Keratinocyte (primary cell): Measurements from ENCODE around the gene DOCK7. TPM values are rescaled to one million over a fixed set of nuclear protein-coding genes. Genes with fewer than 3 reads are reported as not detected.
"Not testable (repeated sequence)": the region's sequence is repeated elsewhere in the genome, so short reads cannot be mapped to it uniquely, and the experiment has no call there.

Experiments
- DNase-seq: peaks from one replicate; pipeline ENCODE4 v3.0.0-alpha.2; 2011; ENCODE audit warnings: low read depth, missing footprints, low spot score
- FAIRE-seq: peaks from 2 replicates; lab custom pipeline; 2011; peaks lifted over from hg19 to GRCh38; lab: Jason Lieb, UNC
- H2AFZ ChIP-seq: 2 replicates; pipeline ENCODE4 v1.6.0; 2012; ENCODE audit warnings: low read length, control low read depth, inconsistent platforms; ENCODE audit not compliant: control insufficient read depth
- H3K27ac ChIP-seq: 2 replicates; pipeline ENCODE4 v1.5.1; 2011; ENCODE audit warnings: low read length; ENCODE audit not compliant: control insufficient read depth, insufficient read depth
- H3K27me3 ChIP-seq: 3 replicates; pipeline ENCODE4 v1.6.0; 2011; ENCODE audit warnings: low read length; ENCODE audit not compliant: control insufficient read depth, insufficient read depth; ENCODE audit errors: extremely low read depth
- H3K36me3 ChIP-seq, 2 experiments: 2 replicates in 1 of 2; 3 replicates in 1 of 2; pipeline ENCODE4 v1.5.1; 2011; ENCODE audit warnings: low read length in 2 of 2, mild to moderate bottlenecking in 1 of 2; ENCODE audit not compliant: control insufficient read depth in 2 of 2, insufficient read depth in 2 of 2; ENCODE audit errors: extremely low read depth in 1 of 2
- H3K4me1 ChIP-seq: 3 replicates; pipeline ENCODE4 v1.5.1; 2011; ENCODE audit warnings: low read length; ENCODE audit not compliant: control insufficient read depth, insufficient read depth; ENCODE audit errors: extremely low read depth
- H3K4me2 ChIP-seq: 3 replicates; pipeline ENCODE4 v1.6.0; 2011; ENCODE audit warnings: low read depth, low read length; ENCODE audit not compliant: control insufficient read depth, insufficient read depth; ENCODE audit errors: extremely low read depth
- H3K4me3 ChIP-seq, 3 experiments: fragments of 200-600 bp in 1 of 3; sonication (generic) in 1 of 3; 2 replicates in 2 of 3; 3 replicates in 1 of 3; pipeline ENCODE4 v1.5.1; 2011 to 2016; ENCODE audit warnings: low read length in 3 of 3, mild to moderate bottlenecking in 3 of 3, control low read depth in 2 of 3, inconsistent platforms in 1 of 3, low read depth in 1 of 3, mixed read lengths in 1 of 3, mixed run types in 1 of 3, moderate library complexity in 1 of 3; ENCODE audit not compliant: control insufficient read depth in 2 of 3, insufficient read depth in 2 of 3; ENCODE audit errors: extremely low read depth in 1 of 3
- H3K79me2 ChIP-seq: 2 replicates; pipeline ENCODE4 v1.6.0; 2012; ENCODE audit warnings: low read length; ENCODE audit not compliant: control insufficient read depth, insufficient read depth
- H3K9ac ChIP-seq: 3 replicates; pipeline ENCODE4 v1.6.0; 2011; ENCODE audit warnings: low read length; ENCODE audit not compliant: control insufficient read depth, insufficient read depth; ENCODE audit errors: extremely low read depth
- H3K9me1 ChIP-seq: 3 replicates; pipeline ENCODE4 v1.6.0; 2011; ENCODE audit warnings: low read length; ENCODE audit not compliant: control insufficient read depth, insufficient read depth; ENCODE audit errors: extremely low read depth
- H3K9me3 ChIP-seq: 2 replicates; pipeline ENCODE4 v1.5.1; 2012; ENCODE audit warnings: low read depth, low read length; ENCODE audit not compliant: control insufficient read depth
- H4K20me1 ChIP-seq: 3 replicates; pipeline ENCODE4 v1.6.0; 2011; ENCODE audit warnings: low read length; ENCODE audit not compliant: control insufficient read depth, insufficient read depth; ENCODE audit errors: extremely low read depth
- EZH2 ChIP-seq: IDR thresholded peaks from one replicate; pipeline ENCODE4 v1.6.1; 2012; ENCODE audit warnings: inconsistent platforms, mild to moderate bottlenecking, low read length, moderate library complexity
- dilution Hi-C: fragments of 300-500 bp; cut with MboI; formaldehyde crosslinking; loops from one replicate; pipeline ENCODE4 v1.7.0; 2020; ENCODE audit warnings: low sequenced_read_pairs; ENCODE audit not compliant: extremely low pct_ligation_motif_present
- polyA plus RNA-seq, 5 experiments: library from polyadenylated mRNA; depleted of rRNA in 3 of 5; stranded (reverse) in 3 of 5; stranded (forward) in 1 of 5; unstranded in 1 of 5; fragments of >200 nt; gene quantifications; 1 replicate in 1 of 5; 2 replicates in 3 of 5; 3 replicates in 1 of 5; pipeline versions ENCODE4 v1.2.1 to v1.2.3, GENCODE V29; 2011 to 2012; ENCODE audit warnings: missing spikeins in 2 of 5, low read depth in 1 of 5, low replicate concordance in 1 of 5
- TF ChIP-seq, protein P1 (sequence below), 3 experiments: IDR thresholded peaks in 1 of 3; conservative IDR thresholded peaks in 1 of 3; optimal IDR thresholded peaks in 1 of 3; 2 replicates in 2 of 3; 3 replicates in 1 of 3; pipeline versions ENCODE3 to v1.5.1; 2011; ENCODE audit warnings: low read length in 3 of 3, mild to moderate bottlenecking in 3 of 3, moderate library complexity in 2 of 3, control low read depth in 1 of 3, inconsistent platforms in 1 of 3; ENCODE audit not compliant: insufficient read depth in 2 of 3; ENCODE audit errors: extremely low read depth in 1 of 3

Gene DOCK7
- polyA plus RNA-seq, 1 donor (not counting 4 experiments of a cell fraction or from before 2014, with no cell fraction given): 66.9 TPM

DNA sequence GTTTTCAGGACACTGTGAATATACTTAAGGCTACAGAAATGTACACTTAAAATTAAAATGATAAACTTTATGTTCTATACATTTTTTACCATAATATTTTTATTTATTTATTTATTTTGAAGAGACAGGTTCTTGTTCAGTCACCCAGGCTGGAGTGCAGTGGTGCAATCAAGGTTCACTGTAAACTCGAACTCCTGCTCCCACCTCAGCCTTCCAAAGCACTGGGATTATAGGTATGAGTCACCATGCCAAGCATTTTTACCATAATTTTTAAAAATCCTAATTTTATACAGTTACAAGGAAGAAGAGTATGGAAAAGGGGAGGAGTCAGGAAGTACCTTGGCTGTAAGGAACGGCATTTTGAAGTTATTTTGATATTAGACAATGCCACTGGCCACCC lies 114.5 kb downstream of the DOCK7 start:
- dilution Hi-C loops: no loop called here
- Histone ChIP-seq H3K4me2 (no peak overlapping the region), H3K79me2 (no peaks in the 10 kb centered on the region), H3K9me1 (no peaks in the 10 kb centered on the region), H3K4me3 (no peak overlapping the region), H3K4me1 (no peaks in the 10 kb centered on the region), H3K9me3 (no peaks in the 10 kb centered on the region), H3K27ac (no peak overlapping the region), H3K36me3 (peaks cover 0 to 2% of the 10 kb centered on the region in 2 experiments), H2AFZ (no peak overlapping the region), H3K27me3 (no peaks in the 10 kb centered on the region), H4K20me1 (no peaks in the 10 kb centered on the region), H3K9ac (no peak overlapping the region)
- DNase-seq (no peak), FAIRE-seq (no peak)
- TF ChIP-seq, protein P1, sequence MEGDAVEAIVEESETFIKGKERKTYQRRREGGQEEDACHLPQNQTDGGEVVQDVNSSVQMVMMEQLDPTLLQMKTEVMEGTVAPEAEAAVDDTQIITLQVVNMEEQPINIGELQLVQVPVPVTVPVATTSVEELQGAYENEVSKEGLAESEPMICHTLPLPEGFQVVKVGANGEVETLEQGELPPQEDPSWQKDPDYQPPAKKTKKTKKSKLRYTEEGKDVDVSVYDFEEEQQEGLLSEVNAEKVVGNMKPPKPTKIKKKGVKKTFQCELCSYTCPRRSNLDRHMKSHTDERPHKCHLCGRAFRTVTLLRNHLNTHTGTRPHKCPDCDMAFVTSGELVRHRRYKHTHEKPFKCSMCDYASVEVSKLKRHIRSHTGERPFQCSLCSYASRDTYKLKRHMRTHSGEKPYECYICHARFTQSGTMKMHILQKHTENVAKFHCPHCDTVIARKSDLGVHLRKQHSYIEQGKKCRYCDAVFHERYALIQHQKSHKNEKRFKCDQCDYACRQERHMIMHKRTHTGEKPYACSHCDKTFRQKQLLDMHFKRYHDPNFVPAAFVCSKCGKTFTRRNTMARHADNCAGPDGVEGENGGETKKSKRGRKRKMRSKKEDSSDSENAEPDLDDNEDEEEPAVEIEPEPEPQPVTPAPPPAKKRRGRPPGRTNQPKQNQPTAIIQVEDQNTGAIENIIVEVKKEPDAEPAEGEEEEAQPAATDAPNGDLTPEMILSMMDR (optimal IDR thresholded peaks at IDR 0.05 in 1 of 3, IDR thresholded peaks at IDR 0.05 in 1 of 3, conservative IDR thresholded peaks at IDR 0.05 in 1 of 3; ENCODE audit: extremely low read depth in 1 of 3, insufficient read depth in 2 of 3, low read length in 3 of 3): no peak
- TF ChIP-seq EZH2: no peak

DNA sequence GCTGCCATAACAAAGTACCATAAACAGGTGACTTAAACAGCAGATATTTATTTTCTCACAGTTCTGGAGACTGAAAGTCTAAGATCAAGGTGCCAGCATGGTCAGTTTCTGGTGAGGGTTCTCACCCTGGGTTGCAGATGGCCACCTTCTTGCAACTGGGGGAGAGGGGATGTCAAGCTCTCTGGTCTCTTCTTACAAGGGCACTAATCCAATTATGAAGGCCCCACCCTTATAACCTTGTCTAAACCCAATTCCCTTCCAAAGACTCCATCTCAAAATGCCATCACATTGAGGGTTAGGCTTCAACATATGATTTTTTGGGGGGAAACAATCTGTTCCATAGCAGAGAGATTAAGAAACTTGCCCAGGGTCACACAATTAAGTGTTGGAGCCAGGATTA lies 115.7 kb downstream of the DOCK7 start:
- H4K20me1 ChIP-seq: no peaks in the 10 kb centered on the region
- no peak overlapping the region for H3K27ac ChIP-seq
- no peaks in the 10 kb centered on the region for H3K27me3 ChIP-seq
- H3K9ac ChIP-seq: no peak overlapping the region
- no peaks in the 10 kb centered on the region for H3K79me2 ChIP-seq
- peaks cover 0 to 2% of the 10 kb centered on the region in 2 experiments for H3K36me3 ChIP-seq
- DNase-seq: no peak
- no peak for FAIRE-seq
- H3K9me3 ChIP-seq: no peaks in the 10 kb centered on the region
- H3K4me1 ChIP-seq: no peaks in the 10 kb centered on the region
- no peaks in the 10 kb centered on the region for H3K9me1 ChIP-seq
- TF ChIP-seq EZH2: no peak
- TF ChIP-seq, protein P1 (optimal IDR thresholded peaks at IDR 0.05 in 1 of 3, IDR thresholded peaks at IDR 0.05 in 1 of 3, conservative IDR thresholded peaks at IDR 0.05 in 1 of 3; ENCODE audit: extremely low read depth in 1 of 3, insufficient read depth in 2 of 3, low read length in 3 of 3): no peak
- dilution Hi-C loops: no loop called here
- H3K4me2 ChIP-seq: no peak overlapping the region
- no peak overlapping the region for H2AFZ ChIP-seq
- no peak overlapping the region for H3K4me3 ChIP-seq

DNA sequence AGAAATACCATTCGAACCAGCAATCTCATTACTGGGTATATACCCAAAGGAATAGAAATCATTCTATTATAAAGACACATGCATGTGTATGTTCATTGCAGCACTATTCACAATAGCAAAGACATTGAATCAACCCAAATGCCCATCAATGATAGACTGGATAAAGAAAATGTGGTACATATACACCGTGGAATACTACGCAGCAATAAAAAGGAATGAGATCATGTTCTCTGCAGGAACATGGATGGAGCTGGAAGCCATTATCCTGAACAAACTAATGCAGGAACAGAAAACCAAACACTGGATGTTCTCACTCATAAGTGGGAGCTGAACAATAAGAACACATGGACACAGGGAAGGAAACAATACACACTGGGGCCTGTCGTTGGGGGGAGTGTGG lies 116.7 kb downstream of the DOCK7 start:
- H3K79me2 ChIP-seq, H3K9me3 ChIP-seq, H3K9ac ChIP-seq, H3K4me2 ChIP-seq, H3K4me1 ChIP-seq, H3K4me3 ChIP-seq, FAIRE-seq, H3K36me3 ChIP-seq, H3K27me3 ChIP-seq, H3K9me1 ChIP-seq, DNase-seq, H4K20me1 ChIP-seq, dilution Hi-C loops, H2AFZ ChIP-seq, H3K27ac ChIP-seq: not testable (repeated sequence)

DNA sequence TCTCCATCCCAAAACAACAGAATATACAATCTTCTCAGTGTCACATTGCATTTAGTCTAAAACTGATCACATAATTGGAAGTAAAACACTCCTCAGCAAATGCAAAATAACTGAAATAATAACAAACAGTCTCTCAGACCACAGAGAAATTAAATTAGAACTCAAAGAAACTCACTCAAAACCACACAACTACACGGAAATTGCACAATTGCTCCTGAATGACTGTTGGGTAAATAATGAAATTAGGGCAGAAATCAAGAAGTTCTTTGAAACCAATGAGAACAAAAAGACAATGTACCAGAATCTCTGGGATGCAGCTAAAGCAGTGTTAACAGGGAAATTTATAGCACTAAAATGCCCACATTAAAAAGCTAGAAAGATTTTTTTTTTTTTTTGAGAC lies 120.3 kb downstream of the DOCK7 start:
- H3K9me3 ChIP-seq, dilution Hi-C loops, H3K36me3 ChIP-seq, H3K4me2 ChIP-seq, H3K4me1 ChIP-seq, H2AFZ ChIP-seq, H3K4me3 ChIP-seq, FAIRE-seq, DNase-seq, H3K79me2 ChIP-seq, H3K27ac ChIP-seq, H4K20me1 ChIP-seq, H3K27me3 ChIP-seq, H3K9me1 ChIP-seq, H3K9ac ChIP-seq: not testable (repeated sequence)
